Raji (cell line): ENCODE results near the gene CPS1.

ENCODE experiments used
- POLR2A ChIP-seq: IDR thresholded peaks from 2 replicates; pipeline ENCODE4 v1.6.1; 2011; ENCODE audit warnings: low read depth, low read length, control low read depth; ENCODE audit not compliant: insufficient read depth

CPS1 gene

DNA sequence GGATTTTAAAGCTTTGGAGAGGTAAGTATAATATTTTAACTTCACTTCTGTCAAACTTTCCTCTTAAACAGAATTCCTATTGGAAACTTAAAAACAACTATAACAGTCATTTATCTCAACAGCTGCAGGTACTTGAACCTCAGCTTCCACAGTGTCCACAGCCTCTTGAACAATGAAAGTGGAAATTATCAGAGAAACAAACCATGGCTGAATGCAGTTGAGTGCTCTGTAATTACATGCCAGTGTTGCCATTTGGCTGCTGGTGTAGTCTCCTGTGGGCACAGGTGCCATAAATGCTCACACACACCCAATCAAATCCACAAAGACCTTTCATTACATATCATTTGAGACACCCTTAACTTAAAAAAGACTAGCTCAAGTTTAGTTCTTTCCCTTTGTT is 125.1 kb downstream of the CPS1 start:
- no peak for TF ChIP-seq POLR2A

DNA sequence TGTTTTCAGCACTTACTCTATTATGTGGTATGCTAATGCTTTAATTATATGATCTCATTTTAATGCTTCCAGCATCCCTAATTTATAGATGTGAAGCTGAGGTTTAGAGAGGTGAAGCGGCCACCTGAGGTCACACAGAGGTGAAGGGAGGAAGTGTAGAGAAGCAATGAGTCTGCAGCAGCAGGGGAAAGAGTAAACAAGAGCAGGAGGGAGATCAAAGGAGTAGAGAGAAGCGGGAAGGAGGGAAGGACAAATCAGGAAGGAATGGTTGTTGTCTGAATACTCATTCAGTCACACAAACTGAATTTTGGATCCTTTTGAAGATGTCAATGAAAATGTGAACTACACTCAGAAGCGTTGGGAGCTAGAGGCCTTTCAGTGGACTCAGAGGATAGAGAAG is 130.0 kb downstream of the CPS1 start:
- TF ChIP-seq POLR2A = no peak

- no peak for TF ChIP-seq POLR2A
Measured at GRCh38 chr2:210687786-210688470, 131.5 kb downstream of the CPS1 start.

- no peak for TF ChIP-seq POLR2A
Measured at GRCh38 chr2:210707900-210708299, 151.5 kb downstream of the CPS1 start.

GRCh38 chr2:210713122-210713521 is 156.7 kb downstream of the CPS1 start:
- TF ChIP-seq POLR2A = no peak

GRCh38 chr2:210715560-210716082 is 159.2 kb downstream of the CPS1 start:
- TF ChIP-seq POLR2A = no peak

- no peak for TF ChIP-seq POLR2A
Measured at GRCh38 chr2:210718503-210718902, 162.1 kb downstream of the CPS1 start.

GRCh38 chr2:210722092-210722491 is 165.7 kb downstream of the CPS1 start:
- TF ChIP-seq POLR2A = no peak

DNA sequence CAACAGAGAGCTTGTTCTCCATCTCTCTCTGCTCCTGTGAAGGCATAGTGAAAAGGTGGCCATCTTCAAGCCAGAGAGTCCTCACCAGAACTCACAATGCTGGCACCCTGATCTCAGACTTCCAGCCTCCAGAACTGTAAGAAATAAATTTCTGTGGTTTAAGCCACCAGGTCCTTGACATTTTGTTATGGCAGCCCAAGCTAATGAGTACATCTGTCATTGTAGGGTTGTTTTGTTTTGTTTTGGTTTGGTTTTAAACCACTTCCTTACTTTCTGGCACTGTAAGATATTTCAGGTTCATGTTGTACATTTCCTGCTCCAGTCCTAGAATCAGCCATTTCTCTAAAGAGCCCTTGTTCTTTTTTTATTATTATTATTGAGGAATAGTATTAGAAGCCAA is 171.2 kb downstream of the CPS1 start:
- TF ChIP-seq POLR2A = no peak
